Left forelimb (tissue), 1 donor: ENCODE results near the gene ZNF280C.

ENCODE experiments used
- DNase-seq: peaks from one replicate; pipeline ENCODE4 v3.0.0-alpha.2; 2018; ENCODE audit warnings: low spot score

ZNF280C gene

DNA sequence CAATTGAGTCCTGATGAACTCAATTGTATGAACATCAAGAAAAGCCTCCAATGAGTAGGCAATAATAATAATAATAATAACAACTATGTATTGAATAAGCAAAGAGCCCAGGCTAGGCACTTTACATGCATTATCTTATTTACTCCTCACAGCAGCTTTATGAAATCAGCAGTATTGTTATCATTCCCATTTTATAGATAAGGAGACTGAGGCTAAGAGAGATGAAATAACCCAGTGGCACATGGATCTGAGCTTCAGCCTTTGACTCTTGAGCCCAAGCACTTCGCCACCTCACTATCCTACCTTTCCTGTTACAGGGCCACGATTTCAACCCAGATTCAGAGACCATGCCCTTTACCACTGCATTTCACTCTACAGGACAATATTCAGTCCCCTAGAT, 93.8 kb downstream of the ZNF280C start:
- DNase-seq, result no peak

DNA sequence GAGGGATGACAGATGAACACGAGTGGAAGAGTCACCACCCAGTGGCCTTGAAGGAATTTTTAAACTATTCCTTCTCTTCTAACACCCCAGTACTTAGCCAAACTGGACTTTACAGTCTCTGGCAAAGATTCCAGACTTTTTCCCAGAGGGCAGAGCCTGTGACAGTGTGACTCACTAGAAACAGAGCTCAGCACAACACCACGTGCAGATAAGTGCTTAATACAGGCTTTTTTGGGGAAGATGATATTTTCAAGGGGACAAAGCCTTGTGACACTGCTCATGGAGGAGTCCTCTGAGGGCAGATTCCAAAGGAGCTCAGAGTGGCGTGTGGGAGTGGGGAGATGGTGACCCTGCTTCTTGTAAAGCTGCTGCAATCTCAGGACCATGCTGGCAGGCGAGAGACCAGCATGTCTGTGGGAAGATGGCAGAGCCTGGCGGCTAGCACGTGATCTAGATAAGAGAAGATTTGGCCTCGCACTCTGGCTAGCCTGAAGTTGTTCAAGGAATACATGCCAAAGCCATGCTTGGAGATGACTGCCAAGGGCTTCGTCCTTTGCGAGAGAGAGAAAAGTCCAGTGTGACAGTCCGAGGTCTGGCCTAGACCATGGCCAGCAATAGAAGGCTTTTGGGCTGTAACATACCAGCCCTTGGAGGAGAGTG, 94.5 kb downstream of the ZNF280C start:
- no peak for DNase-seq

DNA sequence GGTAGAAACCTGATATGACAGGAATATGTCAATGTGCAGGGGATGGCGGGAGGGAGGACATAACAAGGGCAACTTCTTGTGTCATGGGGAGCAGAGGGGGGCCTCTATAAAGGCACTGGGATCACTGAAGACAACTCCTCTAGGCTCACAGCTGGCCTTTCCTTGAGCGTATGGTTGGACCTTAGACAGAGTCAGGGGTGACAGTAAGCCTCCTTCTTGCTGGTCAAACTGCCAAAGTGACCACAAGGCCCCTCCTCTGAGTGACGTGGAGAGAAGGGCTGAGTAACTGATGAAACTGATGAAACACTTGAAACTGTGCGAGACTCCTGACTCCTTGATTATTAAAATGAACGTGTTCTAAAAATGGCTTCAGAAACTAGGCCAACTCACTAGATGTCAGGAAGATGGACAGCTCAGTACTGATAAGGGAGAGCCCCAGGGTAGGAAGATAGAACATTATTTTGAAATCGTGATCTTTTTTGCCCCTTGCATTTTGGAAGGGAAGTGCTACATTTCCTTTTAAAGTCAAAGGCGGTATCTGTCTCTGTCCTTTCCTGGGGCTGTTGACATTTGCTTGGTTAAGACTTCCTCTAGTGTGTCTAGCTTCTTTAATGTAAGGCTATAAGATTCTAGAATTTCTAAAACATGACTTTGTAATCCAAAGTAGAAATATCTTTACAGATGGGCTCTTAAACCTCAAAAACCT, 95.4 kb downstream of the ZNF280C start:
- DNase-seq, result no peak

DNA sequence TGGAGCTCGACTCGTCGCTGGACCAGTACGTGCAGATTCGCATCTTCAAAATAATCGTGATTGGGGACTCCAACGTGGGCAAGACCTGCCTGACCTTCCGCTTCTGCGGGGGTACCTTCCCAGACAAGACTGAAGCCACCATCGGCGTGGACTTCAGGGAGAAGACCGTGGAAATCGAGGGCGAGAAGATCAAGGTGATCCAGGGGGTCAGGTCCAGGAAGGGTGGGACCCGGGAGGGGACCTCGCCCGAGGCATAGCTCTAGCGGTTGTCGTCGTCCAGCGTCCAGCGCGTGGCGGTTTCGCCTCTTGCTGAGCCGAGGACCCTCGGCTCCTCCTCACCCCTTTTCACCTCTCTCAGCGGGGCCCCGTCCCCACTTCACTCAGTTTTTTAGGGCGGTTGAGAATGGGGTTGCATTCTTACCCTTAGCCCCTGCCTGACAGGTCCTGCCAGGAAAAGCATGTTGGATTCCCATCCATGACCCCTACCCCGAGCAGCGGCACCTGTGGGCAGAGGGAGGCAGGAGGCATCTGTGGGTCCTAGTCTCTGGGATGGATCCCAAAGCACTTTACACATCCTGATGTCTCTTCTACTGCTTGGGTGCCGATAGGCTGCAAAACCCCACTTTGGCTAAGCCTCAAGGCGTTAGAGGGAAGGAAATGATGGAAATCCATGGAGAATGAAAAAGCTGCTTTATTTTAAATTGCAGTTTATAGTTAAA, 96.4 kb downstream of the ZNF280C start:
- no peak for DNase-seq

DNA sequence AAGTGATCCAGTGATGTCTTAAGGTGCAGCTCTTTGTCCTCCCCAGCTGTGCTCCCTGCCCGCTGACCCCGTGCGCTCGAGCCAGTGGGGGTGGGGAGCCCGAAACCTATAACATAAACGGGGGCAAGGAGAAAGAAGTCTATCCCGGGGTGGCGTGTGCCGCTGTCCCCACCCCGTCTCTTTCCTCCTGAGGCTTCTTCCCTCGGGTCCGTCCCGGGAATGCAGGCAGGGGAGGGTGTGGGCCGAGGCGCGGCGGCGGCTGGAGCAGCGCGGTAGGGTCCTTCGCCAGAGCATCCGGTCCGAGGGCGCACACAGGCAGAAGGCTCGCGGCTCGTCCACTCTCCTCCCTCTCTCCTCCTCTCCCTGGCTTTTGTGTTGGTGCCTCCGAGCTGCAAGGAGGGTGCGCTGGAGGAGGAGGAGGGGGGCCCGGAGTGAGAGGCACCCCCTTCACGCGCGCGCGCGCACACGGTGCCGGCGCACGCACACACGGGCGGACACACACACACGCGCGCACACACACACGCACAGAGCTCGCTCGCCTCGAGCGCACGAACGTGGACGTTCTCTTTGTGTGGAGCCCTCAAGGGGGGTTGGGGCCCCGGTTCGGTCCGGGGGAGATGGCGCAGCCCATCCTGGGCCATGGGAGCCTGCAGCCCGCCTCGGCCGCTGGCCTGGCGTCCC, 97.1 kb downstream of the ZNF280C start, which contains the start of gene RAB33A:
Gene RAB33A (plus strand): TSS at position 517 of the 681 bp plus-strand sequence. CDS start 101 bp downstream, at position 618.
- no peak for DNase-seq

DNA sequence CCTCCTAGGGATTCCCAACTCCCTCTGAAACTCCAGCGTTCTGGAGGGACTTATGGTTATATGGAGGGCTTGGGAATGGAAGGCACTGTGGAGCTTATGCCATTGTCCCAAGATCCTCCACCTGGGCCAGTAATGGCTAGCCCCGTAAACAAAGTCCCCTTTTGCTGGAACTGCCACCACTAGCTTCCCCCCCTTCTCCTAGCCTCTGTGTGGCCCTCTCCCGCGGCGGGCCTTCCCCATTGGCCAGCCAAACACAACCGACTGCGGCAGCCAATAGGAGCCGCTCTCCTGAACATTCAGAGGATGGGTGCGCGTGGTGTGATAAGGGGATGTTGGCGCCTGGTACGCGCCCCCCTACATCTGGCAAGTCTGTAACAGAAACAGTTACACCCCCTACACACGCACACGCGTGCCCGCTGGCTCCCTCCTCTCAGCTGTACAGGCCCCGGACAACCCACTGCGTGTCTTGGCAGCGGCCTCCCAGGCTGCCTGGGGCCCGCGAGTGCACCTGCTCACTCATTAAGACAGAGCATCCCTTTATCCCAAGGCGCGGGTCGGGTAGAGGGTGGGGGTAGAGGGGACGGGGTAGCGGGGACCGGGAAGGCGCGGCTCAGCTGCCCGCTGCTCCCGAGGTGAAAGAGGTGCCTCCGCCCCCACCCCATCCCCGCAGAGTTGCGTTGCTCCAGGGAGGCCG, 97.8 kb downstream of the ZNF280C start:
- no peak for DNase-seq

DNA sequence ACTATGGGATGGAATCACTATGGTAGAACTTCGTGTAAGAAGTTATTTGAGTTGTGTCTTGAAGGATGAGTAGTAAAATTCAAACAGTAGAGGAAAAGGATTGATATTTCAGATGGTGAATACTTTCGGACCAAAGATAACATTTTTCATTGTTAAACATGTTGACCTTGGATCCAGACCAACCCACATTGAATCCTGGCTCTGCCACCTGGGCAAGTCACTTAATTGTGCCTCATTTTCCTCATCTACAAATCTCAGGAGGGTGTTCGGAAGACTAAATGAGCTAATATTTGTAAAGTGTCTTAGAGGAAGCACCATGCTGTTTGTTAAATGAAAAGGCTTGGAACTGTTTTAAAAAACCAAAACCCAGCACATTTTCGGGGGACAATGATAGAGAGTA, 101.7 kb downstream of the ZNF280C start:
- DNase-seq, result no peak

DNA sequence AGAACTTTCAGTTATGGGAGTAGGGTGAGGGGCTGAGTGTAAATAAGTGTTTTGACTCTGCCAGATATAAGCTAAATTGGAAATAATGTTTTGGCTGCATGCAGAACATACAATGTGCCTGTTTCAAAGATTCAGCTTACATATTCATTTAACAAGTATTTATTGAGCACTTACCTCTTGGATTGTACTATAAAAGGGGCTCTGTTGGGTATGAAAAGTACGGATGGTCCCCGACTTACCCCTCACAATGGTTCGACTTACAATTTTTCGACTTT, 102.3 kb downstream of the ZNF280C start:
- no peak for DNase-seq

DNA sequence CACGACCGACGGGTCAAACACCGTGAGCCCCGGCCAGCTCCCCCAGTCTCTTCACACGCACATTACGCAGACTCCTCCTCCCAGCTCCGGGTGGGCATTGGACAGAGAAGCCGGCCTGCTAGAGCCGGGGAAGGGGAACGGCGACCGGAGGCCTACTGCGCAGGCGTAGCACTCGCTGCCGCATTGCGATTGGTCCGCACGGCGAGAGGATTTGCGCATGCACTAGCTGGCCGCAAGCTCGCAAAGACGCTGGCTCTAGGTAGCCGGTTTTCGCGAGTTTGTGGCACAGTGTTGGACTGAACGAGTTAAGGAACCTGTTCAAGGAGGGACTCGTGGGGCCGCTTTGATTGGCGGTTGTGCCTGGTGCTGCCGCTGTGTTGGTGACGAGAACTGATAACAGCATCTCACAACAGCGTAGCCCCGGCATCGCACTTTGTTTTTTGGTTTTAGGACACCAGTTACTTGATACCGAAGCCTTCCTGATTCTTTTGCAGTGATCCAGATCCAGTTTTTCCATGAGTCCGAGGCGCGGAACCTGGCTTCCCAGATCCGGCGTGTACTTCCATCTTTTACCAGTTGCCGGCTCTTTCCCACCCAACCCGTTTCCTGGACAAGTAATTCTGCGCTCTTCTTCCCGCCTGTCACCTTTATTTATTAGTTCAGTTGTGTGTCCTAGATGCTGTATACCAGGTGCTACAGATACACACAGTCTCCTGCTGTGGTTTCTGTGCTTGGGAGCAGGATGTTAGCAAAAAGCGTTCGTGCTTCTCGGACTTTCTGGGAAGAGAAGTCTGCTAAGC, 102.8 kb downstream of the ZNF280C start, which contains the start of gene AIFM1:
Gene AIFM1 (minus strand): TSS at position 139 of the 800 bp plus-strand sequence. CDS start 185 bp downstream, outside the sequence.
- DNase-seq, result peak; percentile 91

DNA sequence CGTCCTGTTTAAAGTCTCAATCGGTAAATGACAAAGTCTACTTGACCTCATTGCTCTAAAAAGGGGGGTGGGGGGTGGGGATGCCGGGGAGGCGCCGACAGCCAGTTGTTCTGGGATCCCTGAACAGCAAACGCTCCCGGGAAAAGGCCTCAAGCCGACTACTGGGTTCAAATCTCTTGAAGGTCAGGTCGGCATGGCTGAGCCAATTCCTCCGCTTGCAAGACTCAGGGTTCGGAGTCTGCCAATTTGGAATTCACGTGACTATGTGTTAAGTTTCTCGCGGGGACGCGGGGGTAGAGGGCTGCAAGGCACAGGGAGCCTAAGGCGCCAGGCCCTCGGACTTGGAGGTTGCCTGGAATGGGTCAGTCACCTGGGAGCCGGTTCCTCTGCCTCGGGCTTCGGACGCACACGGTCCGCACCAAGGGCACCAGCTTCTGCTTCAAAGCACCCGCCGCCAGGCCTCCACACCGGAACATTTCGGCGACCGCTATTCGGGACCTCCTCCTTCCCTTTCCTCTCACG, 103.5 kb downstream of the ZNF280C start:
- peak; percentile 58 for DNase-seq

DNA sequence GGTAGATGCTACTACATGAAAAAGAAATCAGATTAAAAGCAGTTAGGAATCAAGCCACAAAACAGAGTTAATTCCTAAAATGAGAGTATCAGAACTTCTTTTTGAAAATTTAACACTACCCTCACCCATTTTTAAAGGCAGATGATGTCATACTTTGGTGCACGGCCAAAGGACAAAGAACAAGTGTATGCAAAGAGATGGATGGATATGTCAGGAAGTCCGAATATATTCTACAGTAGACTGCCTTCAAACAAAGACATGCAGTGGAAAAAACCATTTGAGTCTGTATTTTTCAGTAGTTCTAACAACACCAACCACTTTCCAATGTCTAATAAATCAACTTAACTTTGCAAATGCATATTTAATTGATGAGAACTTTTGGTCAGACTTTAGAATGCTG, 105.3 kb downstream of the ZNF280C start:
- no peak for DNase-seq

DNA sequence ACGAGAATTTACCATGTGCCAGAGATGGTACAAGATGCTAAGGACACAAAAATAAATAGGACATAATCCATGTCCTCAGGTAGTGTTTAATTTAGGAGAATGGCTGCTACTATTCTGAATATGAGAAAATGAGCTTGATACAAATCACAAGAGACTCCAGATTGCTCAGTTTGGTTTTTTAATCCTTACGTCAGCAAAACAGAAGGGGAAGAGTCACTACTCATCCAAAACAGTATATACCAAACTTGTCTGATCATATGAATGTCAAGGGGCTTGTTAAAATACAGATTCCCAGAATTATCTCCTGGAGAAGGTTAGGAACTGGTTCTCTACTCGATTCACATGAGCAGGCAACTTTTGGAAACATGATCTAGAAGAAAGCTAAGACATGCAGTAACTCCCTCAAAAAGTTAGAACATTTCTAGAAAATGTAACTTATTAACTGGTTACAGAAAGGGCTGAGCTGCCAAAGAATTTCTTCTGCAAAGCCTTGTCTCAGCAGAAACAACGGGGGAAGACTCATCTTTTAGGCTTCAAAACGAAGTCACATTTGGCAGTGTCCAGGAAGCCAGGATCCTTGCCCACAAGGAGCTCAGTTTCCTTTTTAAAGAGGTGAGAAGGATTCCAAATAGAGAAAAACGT, 106.5 kb downstream of the ZNF280C start:
- DNase-seq, result no peak

DNA sequence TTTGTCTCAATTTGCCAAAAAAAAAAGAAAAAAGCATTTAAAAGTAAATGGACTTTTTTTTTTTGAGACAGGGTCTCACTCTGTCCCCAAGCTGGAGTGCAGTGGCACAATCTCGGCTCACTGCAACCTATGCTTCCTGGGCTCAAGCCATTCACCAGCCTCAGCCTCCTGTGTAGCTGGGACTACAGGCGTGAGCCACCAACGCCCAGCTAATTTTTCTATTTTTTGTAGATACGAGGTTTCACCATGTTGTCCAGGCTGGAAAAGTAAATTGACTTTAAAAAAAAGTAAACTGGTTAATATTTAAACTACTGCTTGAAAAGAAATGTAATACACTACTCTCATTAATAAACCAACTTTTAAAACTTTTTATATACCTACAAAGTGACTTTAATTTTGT, 108.9 kb downstream of the ZNF280C start:
- no peak for DNase-seq

DNA sequence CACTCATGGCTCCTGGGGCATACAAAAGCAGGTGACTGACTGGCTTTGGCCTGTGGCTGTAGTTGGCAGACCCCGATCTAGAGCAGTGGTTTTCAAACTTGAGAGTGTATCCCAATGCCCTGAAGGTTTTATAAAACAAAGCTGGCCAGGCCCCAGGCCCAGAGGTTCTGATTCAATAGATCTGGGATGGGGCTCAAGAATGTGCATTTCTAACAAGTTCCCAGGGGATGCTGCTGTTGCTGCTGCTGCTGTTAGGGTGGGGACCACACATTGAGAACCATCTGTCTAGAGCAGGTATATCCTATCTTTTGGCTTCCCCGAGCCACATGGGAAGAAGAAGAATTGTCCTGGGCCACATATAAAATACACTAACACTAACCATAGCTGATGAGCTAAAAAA, 110.4 kb downstream of the ZNF280C start:
- no peak for DNase-seq

DNA sequence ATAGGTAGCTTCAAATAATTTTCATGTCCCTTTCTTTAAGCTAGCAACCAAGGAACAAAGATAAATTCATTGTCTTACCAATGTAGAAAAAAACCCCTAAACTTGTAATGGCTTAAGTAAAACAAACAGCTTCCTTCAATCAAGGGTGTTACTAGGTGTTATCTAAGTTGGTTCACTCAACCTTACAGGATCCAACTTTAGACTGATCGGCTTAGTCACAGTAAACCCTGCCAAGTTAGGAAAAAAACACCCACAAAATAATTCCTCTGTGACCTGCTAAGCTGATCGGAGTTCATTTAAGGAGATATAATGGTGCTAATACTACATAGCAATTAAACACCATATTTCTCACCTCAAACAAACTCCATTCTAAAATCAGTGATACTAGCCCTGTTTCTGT, 113.1 kb downstream of the ZNF280C start:
- DNase-seq, result no peak
